Germinal center (tissue), 1 donor: Measurements from ENCODE around the gene NCMAP.

Experiments
- DNase-seq: peaks from one replicate; pipeline ENCODE4 v3.0.0; 2012; ENCODE audit warnings: mixed read lengths, low spot score

The NCMAP gene

GRCh38 chr1:24622218-24622617 is 66.3 kb downstream of the NCMAP start:
- DNase-seq: no peak

GRCh38 chr1:24632832-24633175 is 76.9 kb downstream of the NCMAP start:
- DNase-seq: no peak

GRCh38 chr1:24635195-24635843 is 79.4 kb downstream of the NCMAP start:
- DNase-seq: peak; percentile 72

- DNase-seq: no peak
These were observed 80.9 kb downstream of the NCMAP start for GRCh38 chr1:24636661-24637357.

GRCh38 chr1:24639094-24639493 is 83.2 kb downstream of the NCMAP start:
- DNase-seq: no peak

- no peak for DNase-seq
These were observed 84.0 kb downstream of the NCMAP start for GRCh38 chr1:24639881-24640280.

GRCh38 chr1:24640288-24640687 is 84.4 kb downstream of the NCMAP start:
- no peak for DNase-seq

GRCh38 chr1:24641646-24642151 is 85.8 kb downstream of the NCMAP start:
- DNase-seq: peak; percentile 21

GRCh38 chr1:24642481-24643362 is 86.8 kb downstream of the NCMAP start, which contains the start of gene SRRM1:
Gene SRRM1 (plus strand): TSS chr1:24643302. CDS start chr1:24643327, 25 bp downstream.
- DNase-seq: peak; percentile 99

GRCh38 chr1:24643363-24644099 is 87.6 kb downstream of the NCMAP start:
- DNase-seq: peak; percentile 40

GRCh38 chr1:24644100-24644384 is 88.2 kb downstream of the NCMAP start:
- peak; percentile 14 for DNase-seq

- DNase-seq: no peak
These were observed 93.0 kb downstream of the NCMAP start for GRCh38 chr1:24648919-24649318.

- DNase-seq: no peak
These were observed 96.5 kb downstream of the NCMAP start for GRCh38 chr1:24652382-24652781.

- DNase-seq: no peak
These were observed 98.1 kb downstream of the NCMAP start for GRCh38 chr1:24654010-24654409.

- no peak for DNase-seq
These were observed 100.2 kb downstream of the NCMAP start for GRCh38 chr1:24656046-24656445.

GRCh38 chr1:24657781-24658180 is 101.9 kb downstream of the NCMAP start:
- DNase-seq: no peak
